ENCODE measurements around the gene TRIM42. TPM values are rescaled to one million over a fixed set of nuclear protein-coding genes. Genes with fewer than 3 reads are reported as not detected.

Gene TRIM42
- total and polyA plus RNA-seq, 9 of the 15 experiments (the other 6 are each of a cell fraction or from before 2014, with no cell fraction given), result not detected

DNA sequence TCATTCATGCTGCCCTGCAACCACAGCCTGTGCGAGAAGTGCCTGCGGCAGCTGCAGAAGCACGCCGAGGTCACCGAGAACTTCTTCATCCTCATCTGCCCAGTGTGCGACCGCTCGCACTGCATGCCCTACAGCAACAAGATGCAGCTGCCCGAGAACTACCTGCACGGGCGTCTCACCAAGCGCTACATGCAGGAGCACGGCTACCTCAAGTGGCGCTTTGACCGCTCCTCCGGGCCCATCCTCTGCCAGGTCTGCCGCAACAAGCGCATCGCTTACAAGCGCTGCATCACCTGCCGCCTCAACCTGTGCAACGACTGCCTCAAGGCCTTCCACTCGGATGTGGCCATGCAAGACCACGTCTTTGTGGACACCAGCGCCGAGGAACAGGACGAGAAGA, 4.7 kb downstream of the TRIM42 start:
- ChIA-PET POLR2A (no interaction called here), CTCF (ENCODE audit: low intra/inter-chr PET ratio) (no interaction called here)
- H3K4me1 ChIP-seq (replicated peaks in 1 of 2; ENCODE audit: control insufficient read depth in 2 of 2, insufficient read depth in 2 of 2, low read length in 2 of 2), result no peaks in the 10 kb centered on the region
- no peak overlapping the region for H3K27ac ChIP-seq (ENCODE audit: extremely low read depth, low read depth, low read length)
- no peaks in the 10 kb centered on the region for H3K36me3 ChIP-seq (ENCODE audit: control insufficient read depth, insufficient read depth, low read length)
- BruUV-seq (replicated peaks), result no TSS peak
- 4% methylated on average over 22 of the region's 27 CpGs for WGBS (ENCODE audit: insufficient coverage, low coverage, missing lambda C conversion rate)
- H3K79me2 ChIP-seq (ENCODE audit: control insufficient read depth, insufficient read depth, low read length), result no peaks in the 10 kb centered on the region
- peaks cover 5 to 13% of the 10 kb centered on the region in 2 experiments; a peak in 4 of 5 replicates for H3K27me3 ChIP-seq (ENCODE audit: control insufficient read depth in 2 of 2, insufficient read depth in 2 of 2, low read length in 2 of 2)
- intact Hi-C loops (cut with micrococcal nuclease) (no loop called here), in situ Hi-C loops (cut with MboI) (no loop called here)
- TF ChIP-seq SLC30A9 (CRISPR knock-in tag; IDR thresholded peaks at IDR 0.05) (no peak), ZNF561 (CRISPR knock-in tag; conservative IDR thresholded peaks at IDR 0.05) (no peak), BMI1 (IDR thresholded peaks at IDR 0.05; ENCODE audit: low read length) (no peak), ZNF766 (CRISPR knock-in tag; conservative IDR thresholded peaks at IDR 0.05) (no peak), KLF10 (CRISPR knock-in tag; IDR thresholded peaks at IDR 0.05) (no peak), ZNF584 (CRISPR knock-in tag; IDR thresholded peaks at IDR 0.05; ENCODE audit: low read depth) (no peak), NCOR1 (IDR thresholded peaks at IDR 0.05) (no peak), ZNF253 (CRISPR knock-in tag; conservative IDR thresholded peaks at IDR 0.05) (no peak), HCFC1 (IDR thresholded peaks at IDR 0.05; ENCODE audit: low read depth, low read length) (no peak), FOXA1 (IDR thresholded peaks at IDR 0.05; ENCODE audit: borderline replicate concordance) (no peak), ETV5 (CRISPR knock-in tag; IDR thresholded peaks at IDR 0.05; ENCODE audit: low read depth) (no peak), ZNF445 (CRISPR knock-in tag; IDR thresholded peaks at IDR 0.05; ENCODE audit: low read depth) (no peak)
- TF ChIP-seq, protein P1, sequence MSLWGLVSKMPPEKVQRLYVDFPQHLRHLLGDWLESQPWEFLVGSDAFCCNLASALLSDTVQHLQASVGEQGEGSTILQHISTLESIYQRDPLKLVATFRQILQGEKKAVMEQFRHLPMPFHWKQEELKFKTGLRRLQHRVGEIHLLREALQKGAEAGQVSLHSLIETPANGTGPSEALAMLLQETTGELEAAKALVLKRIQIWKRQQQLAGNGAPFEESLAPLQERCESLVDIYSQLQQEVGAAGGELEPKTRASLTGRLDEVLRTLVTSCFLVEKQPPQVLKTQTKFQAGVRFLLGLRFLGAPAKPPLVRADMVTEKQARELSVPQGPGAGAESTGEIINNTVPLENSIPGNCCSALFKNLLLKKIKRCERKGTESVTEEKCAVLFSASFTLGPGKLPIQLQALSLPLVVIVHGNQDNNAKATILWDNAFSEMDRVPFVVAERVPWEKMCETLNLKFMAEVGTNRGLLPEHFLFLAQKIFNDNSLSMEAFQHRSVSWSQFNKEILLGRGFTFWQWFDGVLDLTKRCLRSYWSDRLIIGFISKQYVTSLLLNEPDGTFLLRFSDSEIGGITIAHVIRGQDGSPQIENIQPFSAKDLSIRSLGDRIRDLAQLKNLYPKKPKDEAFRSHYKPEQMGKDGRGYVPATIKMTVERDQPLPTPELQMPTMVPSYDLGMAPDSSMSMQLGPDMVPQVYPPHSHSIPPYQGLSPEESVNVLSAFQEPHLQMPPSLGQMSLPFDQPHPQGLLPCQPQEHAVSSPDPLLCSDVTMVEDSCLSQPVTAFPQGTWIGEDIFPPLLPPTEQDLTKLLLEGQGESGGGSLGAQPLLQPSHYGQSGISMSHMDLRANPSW (CRISPR knock-in tag; IDR thresholded peaks at IDR 0.05), result no peak
- TF ChIP-seq, protein P2, sequence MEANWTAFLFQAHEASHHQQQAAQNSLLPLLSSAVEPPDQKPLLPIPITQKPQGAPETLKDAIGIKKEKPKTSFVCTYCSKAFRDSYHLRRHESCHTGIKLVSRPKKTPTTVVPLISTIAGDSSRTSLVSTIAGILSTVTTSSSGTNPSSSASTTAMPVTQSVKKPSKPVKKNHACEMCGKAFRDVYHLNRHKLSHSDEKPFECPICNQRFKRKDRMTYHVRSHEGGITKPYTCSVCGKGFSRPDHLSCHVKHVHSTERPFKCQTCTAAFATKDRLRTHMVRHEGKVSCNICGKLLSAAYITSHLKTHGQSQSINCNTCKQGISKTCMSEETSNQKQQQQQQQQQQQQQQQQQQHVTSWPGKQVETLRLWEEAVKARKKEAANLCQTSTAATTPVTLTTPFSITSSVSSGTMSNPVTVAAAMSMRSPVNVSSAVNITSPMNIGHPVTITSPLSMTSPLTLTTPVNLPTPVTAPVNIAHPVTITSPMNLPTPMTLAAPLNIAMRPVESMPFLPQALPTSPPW (CRISPR knock-in tag; IDR thresholded peaks at IDR 0.05), result no peak
- TF ChIP-seq, protein P3, sequence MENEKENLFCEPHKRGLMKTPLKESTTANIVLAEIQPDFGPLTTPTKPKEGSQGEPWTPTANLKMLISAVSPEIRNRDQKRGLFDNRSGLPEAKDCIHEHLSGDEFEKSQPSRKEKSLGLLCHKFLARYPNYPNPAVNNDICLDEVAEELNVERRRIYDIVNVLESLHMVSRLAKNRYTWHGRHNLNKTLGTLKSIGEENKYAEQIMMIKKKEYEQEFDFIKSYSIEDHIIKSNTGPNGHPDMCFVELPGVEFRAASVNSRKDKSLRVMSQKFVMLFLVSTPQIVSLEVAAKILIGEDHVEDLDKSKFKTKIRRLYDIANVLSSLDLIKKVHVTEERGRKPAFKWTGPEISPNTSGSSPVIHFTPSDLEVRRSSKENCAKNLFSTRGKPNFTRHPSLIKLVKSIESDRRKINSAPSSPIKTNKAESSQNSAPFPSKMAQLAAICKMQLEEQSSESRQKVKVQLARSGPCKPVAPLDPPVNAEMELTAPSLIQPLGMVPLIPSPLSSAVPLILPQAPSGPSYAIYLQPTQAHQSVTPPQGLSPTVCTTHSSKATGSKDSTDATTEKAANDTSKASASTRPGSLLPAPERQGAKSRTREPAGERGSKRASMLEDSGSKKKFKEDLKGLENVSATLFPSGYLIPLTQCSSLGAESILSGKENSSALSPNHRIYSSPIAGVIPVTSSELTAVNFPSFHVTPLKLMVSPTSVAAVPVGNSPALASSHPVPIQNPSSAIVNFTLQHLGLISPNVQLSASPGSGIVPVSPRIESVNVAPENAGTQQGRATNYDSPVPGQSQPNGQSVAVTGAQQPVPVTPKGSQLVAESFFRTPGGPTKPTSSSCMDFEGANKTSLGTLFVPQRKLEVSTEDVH (IDR thresholded peaks at IDR 0.05; ENCODE audit: low read depth, partially characterized antibody), result no peak
- no peaks in the 10 kb centered on the region for H3K9me1 ChIP-seq (ENCODE audit: control insufficient read depth, insufficient read depth, low read length)
- ATAC-seq, result no peak
- no peak for DNase-seq (ENCODE audit: extremely low read depth in 1 of 4, low spot score in 3 of 4)
- H4K20me1 ChIP-seq (replicated peaks; ENCODE audit: control insufficient read depth, insufficient read depth, low read length), result no peaks in the 10 kb centered on the region
- no peak overlapping the region for H3K9ac ChIP-seq (ENCODE audit: insufficient read depth in 1 of 2, low read depth in 2 of 2, low read length in 2 of 2)
- H3K9me3 ChIP-seq (replicated peaks; ENCODE audit: control insufficient read depth, insufficient read depth, low read depth, low read length), result no peaks in the 10 kb centered on the region
- H3K4me3 ChIP-seq, result no peak overlapping the region
- no peak overlapping the region for H3K4me2 ChIP-seq (ENCODE audit: insufficient read depth, low read length)
- no peak overlapping the region for H2AFZ ChIP-seq (ENCODE audit: low read depth, low read length)
- no peak for FAIRE-seq

Measured in K562 (cell line).